Stimulated activated CD8-positive, alpha-beta memory T cell treated with anti-CD3 and anti-CD28 coated beads, Interleukin-15, amount 100 ng/mL, for 48 hours (primary cell): ENCODE data around the gene SSBP4.
A peak's percentile ranks its signal among the peaks of the same experiment; 100 is the strongest.

Source experiments
- DNase-seq, 2 donors: peaks; one replicate each; pipeline ENCODE4 v3.0.0-alpha.2; 2020; ENCODE audit warnings: low read depth in 2 of 2

Gene SSBP4

DNA sequence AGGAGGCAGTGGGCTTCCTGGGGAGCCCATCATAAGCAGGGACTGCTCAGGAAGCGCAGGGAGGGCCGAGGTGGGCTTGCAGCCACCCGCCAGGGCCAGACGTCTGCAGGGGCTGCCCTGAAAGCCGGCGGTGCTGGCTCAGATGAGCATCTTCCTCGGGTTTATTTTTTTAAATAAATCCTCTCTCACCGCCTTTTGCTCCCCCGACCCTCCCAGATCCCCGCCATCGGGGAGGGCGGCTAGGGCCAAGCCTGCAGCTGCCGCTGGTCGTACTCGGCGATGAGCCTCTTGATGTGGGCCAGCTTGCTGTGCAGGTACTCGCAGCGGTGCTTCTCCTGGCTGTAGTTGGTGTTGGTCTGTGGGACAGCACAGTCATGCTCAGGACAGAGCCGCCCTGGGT lies 25.3 kb downstream of the SSBP4 start:
- no peak for DNase-seq

DNA sequence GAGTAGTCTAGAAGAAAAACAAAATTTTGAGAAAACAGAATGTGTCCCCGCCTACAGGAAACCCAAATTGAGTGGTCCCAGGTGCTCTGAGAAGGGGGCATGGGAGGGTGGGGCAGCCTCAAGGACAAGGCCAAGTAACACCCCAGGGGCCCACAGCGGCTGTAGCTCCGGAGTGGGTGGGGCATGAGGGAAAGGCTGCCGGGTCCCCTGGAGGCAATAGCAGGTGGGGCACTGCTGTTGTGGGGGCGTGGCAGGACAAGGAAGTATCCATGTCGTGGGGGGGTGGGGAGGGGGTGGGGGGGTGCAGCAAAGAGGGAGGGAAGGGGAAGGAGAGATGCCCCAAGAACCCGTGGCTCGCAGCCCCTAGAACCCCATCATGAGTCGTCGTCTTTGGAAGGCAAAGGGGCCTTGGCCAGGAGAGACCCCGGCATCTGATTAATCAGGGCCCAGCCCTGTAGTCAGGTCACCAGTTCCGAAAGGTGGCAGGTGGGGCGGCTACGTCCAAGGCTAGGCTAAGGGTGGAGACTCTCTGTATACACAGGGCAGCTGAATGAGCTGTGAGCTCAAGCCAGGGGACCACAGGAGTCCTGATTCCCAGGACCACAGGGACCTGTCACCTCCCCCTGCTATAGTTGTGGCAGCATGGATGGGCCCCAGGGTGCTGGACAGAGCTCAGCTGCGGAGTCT lies 26.2 kb downstream of the SSBP4 start:
- DNase-seq = no peak

DNA sequence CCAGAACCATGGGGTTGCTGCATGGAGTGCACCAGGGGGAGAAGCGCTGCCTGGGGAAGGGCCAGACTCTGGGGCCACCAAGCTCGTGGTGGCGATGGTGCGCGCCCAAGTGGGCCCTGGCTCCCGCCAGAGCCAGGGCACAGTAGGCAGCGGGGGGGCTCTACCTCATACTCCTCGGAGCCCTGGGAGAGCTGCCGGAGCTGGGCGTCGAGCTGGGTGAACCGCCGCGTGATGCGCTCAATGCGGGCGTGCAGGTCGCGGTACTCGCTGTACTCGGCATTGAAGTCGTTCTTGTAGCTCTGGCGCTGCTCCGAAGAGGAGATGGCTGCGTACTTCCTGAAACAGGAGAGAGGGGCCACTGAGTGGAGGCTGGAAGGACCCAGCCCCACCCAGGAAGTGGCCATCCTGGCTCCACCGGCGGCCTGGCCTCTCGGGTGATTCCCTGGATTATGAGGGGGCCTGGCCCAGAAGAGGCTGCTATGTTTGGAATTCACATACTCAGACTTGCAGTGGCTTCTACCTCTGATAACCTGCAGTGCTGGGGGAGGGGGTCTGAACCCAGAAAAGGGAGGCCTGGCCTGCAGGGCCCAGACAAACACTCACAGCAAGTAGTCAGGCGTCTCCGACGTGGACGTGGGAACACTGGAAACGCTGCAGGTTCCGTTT lies 27.1 kb downstream of the SSBP4 start:
- no peak for DNase-seq

DNA sequence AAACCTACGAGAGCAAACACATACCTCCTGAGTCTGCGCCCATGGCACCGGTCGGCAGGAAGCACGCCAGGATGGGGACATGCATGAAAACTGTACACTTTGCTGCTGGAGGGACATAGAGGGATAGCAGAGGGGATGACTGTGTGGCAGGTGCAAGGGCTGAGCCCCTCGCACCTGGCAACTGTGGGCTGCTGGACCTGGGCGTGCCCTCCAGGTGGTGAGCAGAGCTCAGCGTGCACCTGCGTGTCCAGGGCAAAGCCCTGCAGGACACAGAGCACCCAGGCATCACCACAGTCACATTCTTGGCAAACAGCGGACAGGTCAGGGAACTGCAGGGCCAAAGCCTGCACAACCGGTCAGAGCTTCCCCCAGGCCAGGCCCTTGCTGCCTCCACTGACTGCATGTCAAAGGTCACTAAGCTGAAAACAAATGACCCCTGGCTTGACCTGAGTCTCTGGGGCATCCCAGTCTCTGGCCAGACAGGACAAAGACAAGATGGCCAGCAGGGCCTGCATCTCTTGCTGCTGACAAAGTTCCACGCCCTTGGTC lies 27.7 kb downstream of the SSBP4 start:
- DNase-seq = no peak

DNA sequence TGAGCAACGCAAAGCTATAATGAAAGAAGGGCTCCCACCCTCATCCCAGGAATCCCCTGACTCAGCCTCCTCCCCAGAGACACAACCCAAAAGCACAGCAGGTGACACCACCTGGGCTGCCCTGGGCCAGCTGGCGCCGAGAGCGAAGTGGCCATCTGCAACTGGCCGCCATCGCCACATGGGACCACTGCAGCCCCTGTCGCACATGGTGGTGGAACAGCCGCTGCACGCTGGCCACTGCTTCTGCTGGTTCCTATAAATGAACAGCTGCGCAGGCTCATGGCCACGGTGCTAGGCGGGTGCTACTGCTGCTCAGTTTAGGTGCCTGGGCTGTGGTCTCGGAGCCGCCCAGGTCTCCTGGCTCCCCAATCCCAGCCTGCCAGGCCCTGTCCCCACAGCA lies 30.4 kb downstream of the SSBP4 start:
- no peak for DNase-seq

DNA sequence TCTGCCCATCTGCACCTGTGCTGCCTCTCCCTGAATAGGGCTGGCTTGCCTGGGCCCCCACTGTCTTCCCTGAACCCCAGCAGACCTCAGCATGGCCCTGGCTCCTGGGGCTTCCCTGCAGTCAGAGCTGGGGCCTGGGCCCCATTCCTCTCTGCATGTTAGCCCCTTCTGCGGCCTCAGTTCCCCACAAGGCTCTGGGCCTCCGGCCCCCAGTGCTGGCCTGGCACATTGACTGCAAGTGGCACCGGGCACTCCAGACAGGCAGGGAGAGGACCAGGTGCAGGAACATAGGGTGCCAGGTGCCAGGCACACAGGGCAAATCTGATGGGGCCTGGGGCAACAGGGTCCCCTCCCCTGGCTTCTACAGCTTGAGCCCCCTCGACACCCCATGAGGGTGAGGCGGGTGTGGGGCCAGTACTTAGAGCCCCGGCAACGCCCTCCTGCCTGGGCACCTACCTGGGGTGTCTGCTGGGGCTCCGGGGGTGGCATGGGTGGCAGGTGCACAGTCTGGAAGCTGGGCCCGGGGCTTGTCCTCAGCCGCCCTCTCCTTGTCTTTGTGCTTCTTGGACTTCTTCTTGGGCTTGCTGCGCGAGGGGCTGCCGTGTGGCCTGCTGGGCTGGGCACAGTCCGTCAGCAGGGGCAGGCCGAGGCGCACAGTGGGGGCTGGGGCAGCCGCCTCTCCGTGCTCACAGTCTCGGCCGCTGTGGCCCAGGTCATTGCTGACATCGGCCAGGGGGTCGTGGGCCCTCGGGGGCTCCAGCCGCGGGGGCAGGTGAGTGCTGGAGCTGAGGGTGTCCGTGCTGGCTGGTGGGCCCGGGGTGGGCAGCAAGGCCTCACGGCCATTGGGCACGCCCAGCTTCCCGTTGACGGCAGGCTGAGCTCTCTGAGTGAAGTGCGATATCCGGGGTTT lies 31.1 kb downstream of the SSBP4 start:
- no peak for DNase-seq

DNA sequence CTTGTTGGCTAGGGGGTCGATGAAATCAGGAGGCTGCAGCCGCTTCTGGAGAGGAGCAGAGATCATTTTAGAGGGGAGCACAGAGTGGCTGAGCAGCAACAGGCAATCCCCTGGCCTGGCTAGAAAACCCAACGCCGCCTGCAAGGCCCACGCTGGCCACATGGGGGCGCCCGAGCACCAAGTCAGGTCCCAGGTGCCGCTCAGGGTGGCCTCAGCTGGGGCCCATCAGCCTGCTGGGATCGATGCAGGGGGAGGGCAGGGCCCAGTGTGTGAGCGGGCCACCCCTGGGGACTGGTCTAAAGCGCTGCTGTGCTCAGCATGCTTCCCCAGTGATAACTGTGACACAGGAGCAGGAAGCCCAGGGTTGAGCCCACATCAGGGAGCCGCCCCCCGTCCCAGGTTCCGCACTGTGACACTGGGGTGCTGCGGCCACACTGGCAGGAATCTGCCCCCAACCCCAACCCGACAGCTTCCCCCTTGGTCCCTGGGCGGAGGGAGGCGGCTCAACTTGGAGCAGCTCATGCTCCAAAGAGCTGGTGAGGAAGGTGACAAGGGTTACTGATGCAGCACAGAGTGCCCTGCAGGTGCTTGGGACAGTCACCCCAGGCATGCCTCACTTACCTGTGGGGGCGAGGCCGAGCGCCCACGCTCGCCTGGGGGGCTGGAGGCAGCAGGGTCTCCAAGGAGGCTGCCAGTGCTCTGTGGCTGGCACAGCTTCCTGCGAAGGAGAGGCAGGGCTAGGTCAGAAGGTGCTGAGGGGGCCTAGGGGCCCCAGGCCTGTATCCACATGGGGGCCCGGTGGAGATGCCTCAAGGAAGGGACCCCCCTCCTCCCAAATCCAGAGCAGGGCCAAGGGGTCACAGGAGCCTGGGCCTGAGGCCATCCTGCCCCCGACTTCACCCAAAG lies 32.0 kb downstream of the SSBP4 start:
- peak; percentile 69 to 76 for DNase-seq

DNA sequence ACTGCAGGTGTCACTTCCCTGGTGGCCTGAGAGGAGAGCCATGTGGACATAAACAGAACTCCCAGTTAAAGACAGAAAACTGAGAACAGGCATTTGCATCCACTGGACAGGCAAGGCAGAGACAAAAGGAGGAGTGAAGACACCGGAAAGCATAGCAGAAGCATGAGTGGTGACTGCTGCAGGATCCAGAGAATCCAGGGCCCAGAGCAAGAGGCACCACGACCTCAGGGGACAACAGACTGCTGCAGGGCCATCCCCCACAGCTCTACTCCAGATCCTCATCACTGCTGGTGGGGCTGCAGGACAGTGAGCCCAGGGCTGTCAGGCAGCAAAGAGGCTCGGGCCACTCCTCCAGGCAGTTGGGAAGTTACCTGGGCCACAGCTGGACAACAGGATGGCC lies 33.2 kb downstream of the SSBP4 start:
- no peak for DNase-seq

DNA sequence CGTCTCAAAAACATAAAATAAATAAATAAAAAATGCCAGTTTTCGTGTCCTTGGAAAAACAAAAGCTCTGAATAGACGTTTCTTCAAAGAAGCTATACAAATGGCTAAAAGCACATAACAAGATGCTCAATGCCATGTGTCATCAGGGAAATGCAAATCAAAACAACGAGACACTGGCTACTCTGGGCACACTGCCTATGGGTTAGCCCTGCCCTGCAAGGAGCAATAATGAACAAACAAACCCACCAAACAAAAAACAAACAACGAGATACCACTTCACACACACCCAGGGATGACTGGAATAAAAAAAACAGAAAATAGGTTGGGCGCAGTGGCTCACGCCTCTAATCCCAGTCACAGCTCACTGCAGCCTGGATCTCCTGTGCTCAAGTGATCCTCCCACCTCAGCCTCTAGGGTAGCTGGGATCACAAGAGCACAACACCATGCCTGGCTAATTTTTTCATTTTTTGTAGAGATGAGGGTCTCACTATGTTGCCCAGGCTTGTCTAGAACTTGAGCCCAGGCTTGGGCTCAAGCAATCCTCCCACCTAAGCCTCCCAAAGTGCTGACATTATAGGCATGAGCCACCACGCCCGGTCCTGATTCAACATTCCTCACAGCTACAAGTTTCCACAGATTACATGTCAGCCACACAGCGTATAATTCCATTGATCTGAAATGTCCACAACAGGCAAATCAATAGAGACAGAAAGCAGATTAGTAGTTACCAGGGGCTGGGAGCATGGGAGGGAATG lies 34.2 kb downstream of the SSBP4 start:
- no peak for DNase-seq

DNA sequence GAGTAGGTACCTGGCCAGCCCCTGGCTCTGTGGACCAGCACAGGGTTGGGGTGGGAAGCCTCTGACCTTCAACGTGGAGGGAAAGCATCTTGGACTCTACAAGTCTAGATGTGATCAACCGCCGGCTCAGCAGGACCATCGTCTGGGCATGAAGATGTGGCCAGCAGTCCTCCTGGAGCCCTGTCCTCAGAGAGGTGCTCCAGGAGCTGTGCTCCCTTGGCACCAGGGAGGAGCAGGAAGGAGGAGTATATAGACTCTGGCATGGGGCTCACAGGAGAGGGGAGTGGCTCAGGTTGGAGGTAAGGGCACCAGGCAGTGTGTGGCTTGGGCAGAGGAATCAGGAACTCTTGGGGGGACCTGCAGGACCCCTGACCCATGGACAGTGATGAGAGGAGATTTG lies 37.1 kb downstream of the SSBP4 start:
- DNase-seq = no peak

DNA sequence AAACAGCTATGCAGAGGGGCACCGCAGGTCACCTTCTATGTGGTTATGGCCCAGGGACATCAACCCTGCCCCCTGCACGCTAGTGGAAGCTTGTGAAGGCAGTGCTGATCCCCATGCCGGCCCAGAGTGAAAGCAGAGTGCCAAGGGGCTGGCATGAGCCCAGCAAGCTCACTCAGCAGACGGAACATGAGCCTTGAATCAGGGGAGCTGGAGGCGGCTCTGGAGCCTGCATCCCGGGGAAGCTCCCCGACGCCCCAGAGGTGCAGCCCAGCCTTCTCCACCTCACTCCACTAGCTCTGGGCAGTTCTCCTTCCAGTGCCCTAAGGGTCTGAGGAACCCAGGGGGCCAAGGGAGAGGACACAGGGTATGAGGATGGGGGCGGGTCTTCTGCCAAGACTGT lies 37.8 kb downstream of the SSBP4 start:
- no peak for DNase-seq

DNA sequence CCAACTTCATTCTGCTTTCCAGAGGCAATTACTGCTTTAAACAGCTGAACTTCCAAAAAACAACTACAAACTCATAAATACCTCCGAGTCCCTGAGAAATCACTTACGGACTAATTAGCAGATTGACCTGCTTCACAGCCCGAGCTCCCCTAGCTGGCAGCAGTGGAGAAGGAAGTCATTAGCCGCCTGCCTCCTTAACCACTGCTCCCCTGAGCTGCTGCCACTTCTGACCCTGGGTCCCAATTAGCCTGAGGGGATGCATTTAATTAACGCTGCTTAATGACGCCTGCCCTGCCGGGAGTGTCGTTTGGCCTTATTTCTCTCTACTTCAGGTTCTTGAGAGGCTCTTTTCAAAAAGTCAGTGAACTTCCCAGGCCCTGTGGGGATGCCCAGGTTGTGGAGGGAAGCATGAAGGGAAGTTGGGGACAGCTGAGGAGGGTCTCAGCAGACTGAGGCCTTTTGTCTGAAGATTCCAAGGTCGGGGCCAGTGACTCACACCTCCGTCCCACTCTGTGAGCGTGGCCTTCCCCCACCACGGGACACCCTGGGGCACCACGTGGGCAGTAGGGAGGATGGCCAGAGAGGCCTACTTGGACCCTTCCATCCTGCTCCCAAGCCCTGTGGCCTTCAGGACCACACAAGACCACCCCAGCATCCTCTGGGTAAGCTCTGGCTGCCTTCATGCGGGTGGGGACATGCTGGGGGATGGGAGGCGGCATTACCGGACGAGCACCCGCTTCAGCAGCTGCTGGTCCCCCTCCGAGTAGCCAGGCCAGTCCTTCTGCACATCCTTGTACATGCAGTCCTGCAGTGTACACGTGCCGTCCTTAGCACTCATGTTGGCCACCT lies 38.5 kb downstream of the SSBP4 start:
- no peak for DNase-seq

DNA sequence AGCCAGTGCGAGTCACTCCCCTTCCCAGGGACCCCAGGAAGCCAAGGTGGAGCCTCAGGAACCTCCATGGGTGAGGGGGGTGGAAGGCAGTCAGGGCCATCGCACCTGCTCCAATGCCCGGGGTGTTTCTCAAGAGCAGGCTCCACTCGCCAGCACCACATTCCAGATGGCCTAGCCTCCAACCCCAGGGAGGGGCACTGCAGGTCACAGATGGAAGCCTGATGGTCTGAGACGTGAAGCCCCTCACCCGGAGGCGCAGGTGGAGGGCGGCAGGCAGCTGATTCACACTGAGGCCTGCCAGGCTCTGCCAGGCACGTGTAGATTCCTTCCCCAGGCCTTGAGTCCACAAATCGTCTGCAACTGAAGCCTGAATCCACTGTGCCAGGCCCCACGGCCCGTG lies 41.7 kb downstream of the SSBP4 start:
- no peak for DNase-seq

DNA sequence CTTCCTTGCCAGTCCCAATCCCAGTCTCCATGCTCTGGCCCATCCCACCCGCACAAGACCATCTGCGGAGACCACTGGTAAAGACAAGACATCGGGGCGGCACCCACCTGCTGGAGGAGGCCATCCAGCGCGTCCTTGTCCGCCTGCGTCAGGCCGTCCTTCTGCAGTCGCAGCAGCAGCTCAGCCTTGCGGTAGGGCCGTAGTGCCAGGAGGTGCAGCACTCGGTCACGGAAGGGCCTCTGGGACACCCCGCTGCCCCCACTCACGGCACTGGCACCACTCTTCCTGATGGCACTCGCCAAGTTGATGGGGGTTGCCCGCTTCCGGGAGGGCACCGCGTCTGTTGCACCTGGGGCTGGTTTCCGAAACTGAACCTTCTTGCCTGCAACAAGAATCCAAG lies 42.3 kb downstream of the SSBP4 start:
- no peak for DNase-seq

DNA sequence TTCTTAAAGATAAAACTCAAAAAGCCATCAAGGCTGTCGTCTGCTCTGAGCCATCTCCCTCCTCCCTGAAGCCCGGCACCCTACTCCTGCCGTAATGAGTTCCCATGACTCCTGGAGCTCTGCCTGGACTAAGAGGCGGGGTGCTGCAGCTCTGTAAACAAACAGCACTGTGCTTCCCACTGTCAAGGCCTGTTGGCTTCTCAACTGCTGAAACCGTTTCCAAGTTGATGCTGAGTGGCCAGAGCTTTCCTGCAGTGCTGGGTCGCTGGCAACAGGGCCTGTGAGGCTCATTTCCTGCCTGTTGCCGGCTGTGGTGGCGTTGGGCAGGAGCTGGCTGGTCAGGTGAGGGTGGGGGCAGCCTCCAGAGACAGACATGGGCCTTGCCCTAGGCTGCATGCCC lies 45.4 kb downstream of the SSBP4 start:
- DNase-seq = no peak

DNA sequence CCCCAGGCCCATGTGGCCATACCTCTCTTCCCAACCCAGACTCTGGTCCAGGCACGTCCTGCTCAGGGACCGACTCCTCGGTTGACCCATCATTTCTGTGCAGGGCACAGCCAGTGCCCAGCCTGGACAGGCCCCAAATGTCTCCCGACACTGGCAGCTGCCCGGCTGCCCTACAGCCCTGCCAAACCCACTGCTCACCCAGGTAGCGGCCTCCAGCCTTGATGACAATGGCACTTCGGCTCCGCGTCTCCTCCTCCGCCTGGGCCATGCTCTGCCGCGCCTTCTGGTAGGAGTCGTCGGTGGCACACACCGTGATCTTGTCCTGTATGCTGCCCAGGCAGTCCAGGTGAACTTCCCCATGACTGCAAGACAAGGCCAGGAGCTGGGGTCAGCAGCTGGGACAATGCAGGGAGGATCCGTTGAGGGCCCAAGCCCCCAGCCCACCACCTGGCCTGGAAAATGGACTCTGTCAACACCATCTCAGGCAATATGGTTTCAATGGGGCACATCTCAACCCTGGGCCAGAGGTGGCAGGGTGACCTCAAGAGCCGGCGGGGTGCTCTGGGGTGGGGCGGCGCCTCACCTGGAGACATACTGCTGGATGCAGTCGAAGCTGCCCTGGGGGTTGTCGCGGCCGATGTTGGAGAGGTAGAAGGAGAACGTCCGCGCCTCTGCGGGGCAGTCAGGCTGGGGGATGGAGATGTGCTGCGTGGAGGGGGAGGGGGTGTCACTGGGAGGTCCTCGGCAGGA lies 46.2 kb downstream of the SSBP4 start:
- no peak for DNase-seq

DNA sequence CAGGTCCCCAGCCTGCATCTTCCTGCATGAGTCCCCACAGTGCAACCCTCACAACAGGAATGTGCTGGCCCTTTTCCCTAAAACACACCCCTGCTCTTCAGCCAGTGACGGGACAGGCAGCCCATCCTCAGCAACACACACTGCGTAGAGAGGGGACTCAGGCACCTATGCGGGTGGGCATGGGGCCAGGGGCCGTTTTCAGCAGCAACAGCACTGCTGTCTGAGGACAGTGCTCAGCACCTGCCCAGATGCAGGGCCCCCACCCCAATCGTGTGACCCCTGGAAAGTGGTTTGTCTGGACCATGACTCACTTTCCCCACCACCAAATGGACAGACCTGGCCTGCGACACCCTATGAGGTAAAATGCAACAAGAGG lies 46.8 kb downstream of the SSBP4 start:
- no peak for DNase-seq

DNA sequence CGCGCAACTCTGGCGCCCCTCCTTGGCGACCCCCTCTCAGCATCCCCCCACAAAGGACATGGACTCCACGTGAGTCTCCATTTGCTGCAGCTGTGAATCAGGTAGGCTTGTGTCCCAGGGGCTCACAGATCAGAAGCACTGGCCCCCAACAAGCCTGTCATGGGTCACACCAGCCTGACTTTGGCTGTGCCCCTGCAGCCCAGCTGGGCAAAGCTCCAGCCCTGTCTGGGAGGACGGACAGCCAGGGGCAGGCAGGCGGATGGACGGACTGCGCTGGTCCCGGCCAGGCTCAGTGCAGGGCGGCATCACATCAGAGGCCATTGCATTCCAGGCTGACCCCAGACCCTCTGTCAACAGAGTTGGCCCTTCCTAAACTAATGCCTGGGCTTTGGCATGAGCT lies 47.2 kb downstream of the SSBP4 start:
- DNase-seq = no peak

DNA sequence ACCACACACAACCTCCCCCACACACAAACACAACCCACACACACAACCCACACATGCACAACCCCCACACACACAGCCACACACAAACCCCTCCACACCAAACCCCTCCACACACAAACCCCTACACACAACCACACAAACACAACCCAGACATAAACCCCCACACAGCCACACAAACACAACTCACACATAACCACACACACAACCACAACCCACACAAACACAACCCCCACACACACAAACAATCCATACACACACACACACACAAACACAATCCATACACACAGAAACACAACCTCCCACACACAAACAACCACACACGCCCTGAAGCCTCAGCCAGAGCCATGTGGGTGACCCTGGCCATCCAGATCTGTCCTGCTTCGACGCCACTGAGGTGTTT lies 48.8 kb downstream of the SSBP4 start:
- no peak for DNase-seq
